OCI-LY3 (cell line): ENCODE results near the gene CRB3.

Source experiments
- CTCF ChIP-seq: fragments of 200-600, 300-600 bp; sonication (generic); IDR thresholded peaks from 2 replicates; pipeline ENCODE4 v1.5.1; 2014; ENCODE audit warnings: antibody characterized with exemption, low read length, low read depth
- EZH2phosphoT487 ChIP-seq: fragments of 200-600 bp; shearing (Covaris generic); IDR thresholded peaks from 2 replicates; pipeline ENCODE4 v1.6.1; 2018; ENCODE audit warnings: antibody characterized with exemption, mixed run types, low read depth

- no peak for TF ChIP-seq CTCF
- TF ChIP-seq EZH2phosphoT487, result no peak
These were observed 46.5 kb downstream of the CRB3 start for GRCh38 chr19:6510618-6511017.
